HL-60 (cell line): ENCODE data around the gene SLC22A25.

Experiments used
- DNase-seq, 2 experiments: peaks; one replicate each; pipeline ENCODE4 v3.0.0-alpha.2; 2010 to 2020; ENCODE audit warnings: low read depth in 1 of 2, low spot score in 1 of 2
- H3K27ac ChIP-seq: fragments of 250-450 bp; sonication (Bioruptor Pico); replicated peaks from 2 replicates; pipeline ENCODE4 v1.5.1; 2020; ENCODE audit warnings: mild to moderate bottlenecking, moderate library complexity
- H3K27me3 ChIP-seq: fragments of 250-450 bp; sonication (Bioruptor Pico); 2 replicates; pipeline ENCODE4 v1.5.1; 2021; ENCODE audit warnings: mild to moderate bottlenecking, moderate library complexity; ENCODE audit not compliant: insufficient read depth, poor library complexity, severe bottlenecking
- H3K4me3 ChIP-seq: replicated peaks from 2 replicates; pipeline ENCODE4 v1.5.1; 2011; ENCODE audit warnings: mild to moderate bottlenecking, control low read depth, low read length; ENCODE audit not compliant: insufficient read depth
- GABPA ChIP-seq: IDR thresholded peaks from 2 replicates; pipeline ENCODE4 v1.6.1; 2012; ENCODE audit warnings: low read depth
- POLR2AphosphoS5 ChIP-seq: IDR thresholded peaks from 2 replicates; pipeline ENCODE4 v1.6.1; 2012; ENCODE audit warnings: low read depth
- SPI1 ChIP-seq: IDR thresholded peaks from 2 replicates; pipeline ENCODE4 v1.6.1; 2012; ENCODE audit warnings: low read depth, mild to moderate bottlenecking, borderline replicate concordance
- TF ChIP-seq, protein P1 (sequence below): IDR thresholded peaks from one replicate; pipeline ENCODE4 v1.5.1; 2011; ENCODE audit warnings: low read length, control low read depth, inconsistent platforms; ENCODE audit not compliant: insufficient read depth
- TF ChIP-seq, protein P2 (sequence below): IDR thresholded peaks from 2 replicates; pipeline ENCODE4 v1.6.1; 2012; ENCODE audit warnings: low read depth; ENCODE audit not compliant: insufficient replicate concordance

SLC22A25 gene

DNA sequence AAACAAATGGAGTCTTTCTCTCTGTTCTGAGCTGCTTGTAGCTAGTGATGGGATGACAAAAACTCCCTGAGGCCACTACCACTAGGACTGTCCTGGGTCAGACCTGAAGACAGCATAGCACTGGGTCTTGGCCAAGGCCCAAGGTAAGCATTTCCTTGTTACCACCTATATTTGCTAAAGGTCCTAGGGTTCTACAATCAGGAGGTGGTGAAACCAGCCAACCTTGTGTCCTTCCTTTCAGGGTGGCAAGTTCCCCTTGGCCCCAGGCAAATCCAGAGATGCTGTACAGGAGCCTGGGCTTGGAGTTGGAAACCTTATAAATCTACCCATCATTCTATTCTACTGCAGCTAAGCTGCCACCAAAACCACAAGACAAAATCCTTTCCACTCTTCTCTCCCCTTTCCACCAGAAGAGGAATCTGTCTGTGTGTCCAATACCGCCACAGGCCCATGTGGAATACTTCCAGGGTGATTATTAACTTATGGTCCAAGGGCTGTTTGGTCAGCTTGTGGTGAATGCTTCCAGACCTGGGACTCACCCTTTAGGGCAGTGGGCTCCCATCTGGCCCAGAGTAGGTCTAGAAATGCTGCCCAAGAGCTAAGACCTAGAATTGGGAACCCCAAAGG, 16.8 kb downstream of the SLC22A25 start:
- no peak for DNase-seq
- Histone ChIP-seq H3K27ac (no peak overlapping the region), H3K27me3 (no peaks in the 10 kb centered on the region), H3K4me3 (no peak overlapping the region)
- no peak for TF ChIP-seq GABPA
- no peak for TF ChIP-seq SPI1
- TF ChIP-seq, protein P1, sequence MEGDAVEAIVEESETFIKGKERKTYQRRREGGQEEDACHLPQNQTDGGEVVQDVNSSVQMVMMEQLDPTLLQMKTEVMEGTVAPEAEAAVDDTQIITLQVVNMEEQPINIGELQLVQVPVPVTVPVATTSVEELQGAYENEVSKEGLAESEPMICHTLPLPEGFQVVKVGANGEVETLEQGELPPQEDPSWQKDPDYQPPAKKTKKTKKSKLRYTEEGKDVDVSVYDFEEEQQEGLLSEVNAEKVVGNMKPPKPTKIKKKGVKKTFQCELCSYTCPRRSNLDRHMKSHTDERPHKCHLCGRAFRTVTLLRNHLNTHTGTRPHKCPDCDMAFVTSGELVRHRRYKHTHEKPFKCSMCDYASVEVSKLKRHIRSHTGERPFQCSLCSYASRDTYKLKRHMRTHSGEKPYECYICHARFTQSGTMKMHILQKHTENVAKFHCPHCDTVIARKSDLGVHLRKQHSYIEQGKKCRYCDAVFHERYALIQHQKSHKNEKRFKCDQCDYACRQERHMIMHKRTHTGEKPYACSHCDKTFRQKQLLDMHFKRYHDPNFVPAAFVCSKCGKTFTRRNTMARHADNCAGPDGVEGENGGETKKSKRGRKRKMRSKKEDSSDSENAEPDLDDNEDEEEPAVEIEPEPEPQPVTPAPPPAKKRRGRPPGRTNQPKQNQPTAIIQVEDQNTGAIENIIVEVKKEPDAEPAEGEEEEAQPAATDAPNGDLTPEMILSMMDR, result no peak
- no peak for TF ChIP-seq POLR2AphosphoS5
- TF ChIP-seq, protein P2, sequence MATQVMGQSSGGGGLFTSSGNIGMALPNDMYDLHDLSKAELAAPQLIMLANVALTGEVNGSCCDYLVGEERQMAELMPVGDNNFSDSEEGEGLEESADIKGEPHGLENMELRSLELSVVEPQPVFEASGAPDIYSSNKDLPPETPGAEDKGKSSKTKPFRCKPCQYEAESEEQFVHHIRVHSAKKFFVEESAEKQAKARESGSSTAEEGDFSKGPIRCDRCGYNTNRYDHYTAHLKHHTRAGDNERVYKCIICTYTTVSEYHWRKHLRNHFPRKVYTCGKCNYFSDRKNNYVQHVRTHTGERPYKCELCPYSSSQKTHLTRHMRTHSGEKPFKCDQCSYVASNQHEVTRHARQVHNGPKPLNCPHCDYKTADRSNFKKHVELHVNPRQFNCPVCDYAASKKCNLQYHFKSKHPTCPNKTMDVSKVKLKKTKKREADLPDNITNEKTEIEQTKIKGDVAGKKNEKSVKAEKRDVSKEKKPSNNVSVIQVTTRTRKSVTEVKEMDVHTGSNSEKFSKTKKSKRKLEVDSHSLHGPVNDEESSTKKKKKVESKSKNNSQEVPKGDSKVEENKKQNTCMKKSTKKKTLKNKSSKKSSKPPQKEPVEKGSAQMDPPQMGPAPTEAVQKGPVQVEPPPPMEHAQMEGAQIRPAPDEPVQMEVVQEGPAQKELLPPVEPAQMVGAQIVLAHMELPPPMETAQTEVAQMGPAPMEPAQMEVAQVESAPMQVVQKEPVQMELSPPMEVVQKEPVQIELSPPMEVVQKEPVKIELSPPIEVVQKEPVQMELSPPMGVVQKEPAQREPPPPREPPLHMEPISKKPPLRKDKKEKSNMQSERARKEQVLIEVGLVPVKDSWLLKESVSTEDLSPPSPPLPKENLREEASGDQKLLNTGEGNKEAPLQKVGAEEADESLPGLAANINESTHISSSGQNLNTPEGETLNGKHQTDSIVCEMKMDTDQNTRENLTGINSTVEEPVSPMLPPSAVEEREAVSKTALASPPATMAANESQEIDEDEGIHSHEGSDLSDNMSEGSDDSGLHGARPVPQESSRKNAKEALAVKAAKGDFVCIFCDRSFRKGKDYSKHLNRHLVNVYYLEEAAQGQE, result no peak

DNA sequence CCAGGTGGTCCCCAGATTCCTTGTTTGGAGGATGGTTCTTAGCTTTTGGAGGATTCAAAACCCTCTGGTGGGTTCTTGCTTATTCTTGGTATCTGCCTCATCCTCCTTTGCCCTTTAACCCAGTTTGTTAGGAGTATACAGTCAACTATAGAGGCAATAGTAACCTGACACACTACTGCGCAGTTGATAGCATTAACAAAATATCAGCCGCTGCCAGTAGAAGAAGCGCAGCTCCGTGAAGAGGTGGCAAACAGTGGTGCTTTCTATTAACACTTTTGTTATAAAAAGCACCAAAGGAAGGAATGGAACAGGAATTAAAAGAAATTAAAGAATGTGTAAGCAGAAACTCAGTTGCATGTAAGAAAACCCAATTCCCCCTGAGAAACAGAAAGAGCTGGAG, 29.3 kb downstream of the SLC22A25 start:
- TF ChIP-seq GABPA, result no peak
- no peak for TF ChIP-seq POLR2AphosphoS5
- TF ChIP-seq, protein P1, result no peak
- TF ChIP-seq, protein P2, result no peak
- TF ChIP-seq SPI1, result no peak
- DNase-seq, result no peak
- no peak overlapping the region for H3K27ac ChIP-seq
- H3K27me3 ChIP-seq, result no peaks in the 10 kb centered on the region
- H3K4me3 ChIP-seq, result no peak overlapping the region

DNA sequence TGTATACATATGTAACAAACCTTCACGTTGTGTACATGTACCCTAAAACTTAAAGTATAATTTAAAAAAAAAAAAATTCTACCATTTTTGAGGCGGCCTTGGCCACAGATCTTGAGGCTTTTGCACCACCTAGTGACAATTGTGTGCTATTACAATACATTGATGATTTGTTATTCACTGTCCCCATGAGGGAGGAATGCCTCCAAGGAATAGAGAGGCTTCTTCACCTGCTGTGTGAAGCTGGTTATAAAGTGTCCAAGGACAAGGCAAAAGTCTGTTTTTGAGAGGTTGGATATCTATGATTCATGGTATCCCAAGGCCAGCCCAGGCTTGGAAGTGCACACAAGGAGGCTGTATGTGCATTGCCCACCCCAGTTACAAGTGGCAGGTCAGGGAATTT, 30.7 kb downstream of the SLC22A25 start:
- no peaks in the 10 kb centered on the region for H3K27me3 ChIP-seq
- H3K27ac ChIP-seq, result no peak overlapping the region
- peak; percentile 2 to 31 for DNase-seq
- no peak overlapping the region for H3K4me3 ChIP-seq
- TF ChIP-seq POLR2AphosphoS5, result no peak
- TF ChIP-seq, protein P1, result peak; percentile 3

DNA sequence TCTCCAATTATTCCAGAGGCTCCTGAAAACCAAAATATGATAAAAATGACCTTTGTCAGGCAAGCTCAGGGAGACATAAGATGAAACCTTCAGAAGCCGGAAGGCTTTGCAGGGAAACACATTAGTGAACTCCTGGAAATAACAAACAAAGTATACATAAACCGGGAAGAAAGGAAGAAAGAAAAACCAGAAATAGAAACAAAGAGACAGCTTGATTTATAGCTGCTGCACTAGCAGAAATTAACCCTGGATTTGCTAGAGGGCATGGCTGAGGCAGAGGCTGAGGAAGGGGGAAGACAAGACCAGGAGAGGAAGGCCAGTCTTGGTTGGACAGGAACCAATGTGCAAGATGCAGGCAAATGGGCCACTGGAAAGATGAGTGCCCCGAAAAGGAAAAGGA, 33.3 kb downstream of the SLC22A25 start:
- H3K4me3 ChIP-seq, result no peak overlapping the region
- H3K27ac ChIP-seq, result no peak overlapping the region
- no peaks in the 10 kb centered on the region for H3K27me3 ChIP-seq
- TF ChIP-seq GABPA (no peak), SPI1 (no peak), POLR2AphosphoS5 (no peak)
- TF ChIP-seq, protein P2, result no peak
- TF ChIP-seq, protein P1, result no peak
- no peak for DNase-seq
